Lung (tissue), 12 donors: ENCODE results near the gene DNAI7. TPM values are rescaled to one million over a fixed set of nuclear protein-coding genes. Genes with fewer than 3 reads are reported as not detected.
A peak's percentile ranks its signal among the peaks of the same experiment; 100 is the strongest.

Source experiments
- ATAC-seq: fragments of 200-7000 bp; cut with Tn5 transposase; one replicate; pipeline ENCODE4 v1.9.1; 2020; ENCODE audit warnings: moderate number of reproducible peaks; ENCODE audit not compliant: insufficient read depth, low FRiP score
- DNase-seq, 3 donors: peaks; one replicate each; pipeline ENCODE4 v3.0.0-alpha.2; 2013 to 2017
- H3K27ac ChIP-seq, 2 donors: one replicate each; pipeline ENCODE4 v1.5.1; 2013; ENCODE audit warnings: mild to moderate bottlenecking in 2 of 2, moderate library complexity in 2 of 2, control low read depth in 1 of 2, inconsistent platforms in 1 of 2, low read depth in 1 of 2, low read length in 1 of 2
- H3K27me3 ChIP-seq, 3 donors: one replicate each; pipeline ENCODE4 v1.5.1; 2013; ENCODE audit warnings: low read length in 2 of 3; ENCODE audit not compliant: control insufficient read depth in 3 of 3, insufficient read depth in 3 of 3
- H3K36me3 ChIP-seq, 4 donors: one replicate each; pipeline ENCODE4 v1.5.1; 2013; ENCODE audit warnings: low read length in 4 of 4, mild to moderate bottlenecking in 1 of 4, moderate library complexity in 1 of 4; ENCODE audit not compliant: control insufficient read depth in 4 of 4, insufficient read depth in 4 of 4
- H3K4me1 ChIP-seq, 5 donors: one replicate each; pipeline ENCODE4 v1.5.1; 2013; ENCODE audit warnings: low read length in 5 of 5, mild to moderate bottlenecking in 2 of 5, moderate library complexity in 1 of 5; ENCODE audit not compliant: control insufficient read depth in 5 of 5, insufficient read depth in 5 of 5
- H3K4me3 ChIP-seq: one replicate; pipeline ENCODE4 v1.5.1; 2013; ENCODE audit warnings: mild to moderate bottlenecking, control low read depth, moderate library complexity
- H3K9ac ChIP-seq, 2 donors: one replicate each; pipeline ENCODE4 v1.5.1; 2013; ENCODE audit warnings: low read length in 2 of 2, control low read depth in 1 of 2; ENCODE audit not compliant: insufficient read depth in 1 of 2
- H3K9me3 ChIP-seq, 4 donors: one replicate each; pipeline ENCODE4 v1.5.1; 2013; ENCODE audit warnings: low read length in 3 of 4, mild to moderate bottlenecking in 1 of 4, moderate library complexity in 1 of 4; ENCODE audit not compliant: control insufficient read depth in 4 of 4, insufficient read depth in 3 of 4
- WGBS, 2 donors: extraction: QIAGEN DNeasy Blood & Tissue Kit; methylation state at CpG; one replicate each; pipeline ENCODE4 v1.1.7; 2013; 5-methylcytosine and 5-hydroxymethylcytosine counted together
- polyA plus RNA-seq, 2 donors: library from polyadenylated mRNA; stranded (reverse); fragments of 200-250 nt; gene quantifications; one replicate each; pipeline ENCODE4 v1.2.1, GENCODE V29; 2013
- total RNA-seq, 2 donors: library from RNA; depleted of rRNA in 1 of 2; stranded (reverse); fragments of >200 nt in 1 of 2; gene quantifications; one replicate each; pipeline ENCODE4 v1.2.1, GENCODE V29; 2014 to 2021
- TF ChIP-seq, protein P1 (sequence below): IDR thresholded peaks from 2 replicates; pipeline ENCODE4 v1.5.1; 2012; ENCODE audit warnings: mild to moderate bottlenecking; ENCODE audit errors: control extremely low read depth, extremely low read depth
- donor health status: control.
- donor health status: control.
- donor health status: Bipolar disorder and iron deficiency.
- donor health status: healthy.
- donor health status: DM: yes; HTN: yes; CAD: no.

DNAI7 gene
- total and polyA plus RNA-seq, 4 donors = 2.0 to 11.9 (median 5.7) TPM

- TF ChIP-seq, protein P1, sequence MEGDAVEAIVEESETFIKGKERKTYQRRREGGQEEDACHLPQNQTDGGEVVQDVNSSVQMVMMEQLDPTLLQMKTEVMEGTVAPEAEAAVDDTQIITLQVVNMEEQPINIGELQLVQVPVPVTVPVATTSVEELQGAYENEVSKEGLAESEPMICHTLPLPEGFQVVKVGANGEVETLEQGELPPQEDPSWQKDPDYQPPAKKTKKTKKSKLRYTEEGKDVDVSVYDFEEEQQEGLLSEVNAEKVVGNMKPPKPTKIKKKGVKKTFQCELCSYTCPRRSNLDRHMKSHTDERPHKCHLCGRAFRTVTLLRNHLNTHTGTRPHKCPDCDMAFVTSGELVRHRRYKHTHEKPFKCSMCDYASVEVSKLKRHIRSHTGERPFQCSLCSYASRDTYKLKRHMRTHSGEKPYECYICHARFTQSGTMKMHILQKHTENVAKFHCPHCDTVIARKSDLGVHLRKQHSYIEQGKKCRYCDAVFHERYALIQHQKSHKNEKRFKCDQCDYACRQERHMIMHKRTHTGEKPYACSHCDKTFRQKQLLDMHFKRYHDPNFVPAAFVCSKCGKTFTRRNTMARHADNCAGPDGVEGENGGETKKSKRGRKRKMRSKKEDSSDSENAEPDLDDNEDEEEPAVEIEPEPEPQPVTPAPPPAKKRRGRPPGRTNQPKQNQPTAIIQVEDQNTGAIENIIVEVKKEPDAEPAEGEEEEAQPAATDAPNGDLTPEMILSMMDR = no peak
- H3K36me3 ChIP-seq = no peaks in the 10 kb centered on the region
- WGBS, 2 donors = 45 to 53% methylated on average over 5 of the region's 5 CpGs
- ATAC-seq (no peak), DNase-seq (peak in 1 of 3 donors; percentile 8)
- H3K9me3 ChIP-seq = no peaks in the 10 kb centered on the region
- no peak overlapping the region for H3K27ac ChIP-seq
- no peak overlapping the region for H3K9ac ChIP-seq
- no peaks in the 10 kb centered on the region for H3K4me1 ChIP-seq
- no peaks in the 10 kb centered on the region for H3K27me3 ChIP-seq
- no peak overlapping the region for H3K4me3 ChIP-seq
Measured at GRCh38 chr12:25083211-25083610, 111.7 kb downstream of the DNAI7 start.

- TF ChIP-seq, protein P1 = no peak
- Histone ChIP-seq H3K27me3 (no peaks in the 10 kb centered on the region), H3K9me3 (no peaks in the 10 kb centered on the region), H3K9ac (no peak overlapping the region), H3K36me3 (no peaks in the 10 kb centered on the region), H3K27ac (no peak overlapping the region), H3K4me3 (no peak overlapping the region), H3K4me1 (no peaks in the 10 kb centered on the region)
- ATAC-seq (no peak), DNase-seq (no peak)
- WGBS, 2 donors = 70 to 84% methylated on average over 2 of the region's 2 CpGs
Measured at GRCh38 chr12:25082628-25083027, 112.3 kb downstream of the DNAI7 start.

GRCh38 chr12:25079393-25079792 is 115.6 kb downstream of the DNAI7 start:
- DNase-seq (no peak), ATAC-seq (no peak)
- WGBS, 2 donors = 89 to 95% methylated on average over 5 of the region's 5 CpGs
- Histone ChIP-seq H3K4me1 (no peaks in the 10 kb centered on the region), H3K36me3 (no peaks in the 10 kb centered on the region), H3K9me3 (no peaks in the 10 kb centered on the region), H3K27ac (no peak overlapping the region), H3K9ac (no peak overlapping the region), H3K4me3 (no peak overlapping the region), H3K27me3 (no peaks in the 10 kb centered on the region)
- TF ChIP-seq, protein P1 = no peak

GRCh38 chr12:25074954-25075353 is 120.0 kb downstream of the DNAI7 start:
- no peak overlapping the region for H3K9ac ChIP-seq
- H3K4me3 ChIP-seq = no peak overlapping the region
- WGBS, 2 donors = 27 to 33% methylated on average over 2 of the region's 2 CpGs
- peaks cover 0 to 6% (median 0%) of the 10 kb centered on the region in 5 donors for H3K4me1 ChIP-seq
- ATAC-seq (no peak), DNase-seq (no peak)
- no peaks in the 10 kb centered on the region for H3K27me3 ChIP-seq
- no peaks in the 10 kb centered on the region for H3K36me3 ChIP-seq
- TF ChIP-seq, protein P1 = no peak
- no peaks in the 10 kb centered on the region for H3K9me3 ChIP-seq
- no peak overlapping the region for H3K27ac ChIP-seq
